HG02981 (cell line): ENCODE results near the gene KHDRBS2.

Source experiments
- ATAC-seq: cut with Tn5 transposase; IDR thresholded peaks from one replicate; pipeline ENCODE4 v1.9.1; 2021; ENCODE audit warnings: mild to moderate bottlenecking, moderate library complexity; ENCODE audit not compliant: unreplicated experiment

KHDRBS2 gene

DNA sequence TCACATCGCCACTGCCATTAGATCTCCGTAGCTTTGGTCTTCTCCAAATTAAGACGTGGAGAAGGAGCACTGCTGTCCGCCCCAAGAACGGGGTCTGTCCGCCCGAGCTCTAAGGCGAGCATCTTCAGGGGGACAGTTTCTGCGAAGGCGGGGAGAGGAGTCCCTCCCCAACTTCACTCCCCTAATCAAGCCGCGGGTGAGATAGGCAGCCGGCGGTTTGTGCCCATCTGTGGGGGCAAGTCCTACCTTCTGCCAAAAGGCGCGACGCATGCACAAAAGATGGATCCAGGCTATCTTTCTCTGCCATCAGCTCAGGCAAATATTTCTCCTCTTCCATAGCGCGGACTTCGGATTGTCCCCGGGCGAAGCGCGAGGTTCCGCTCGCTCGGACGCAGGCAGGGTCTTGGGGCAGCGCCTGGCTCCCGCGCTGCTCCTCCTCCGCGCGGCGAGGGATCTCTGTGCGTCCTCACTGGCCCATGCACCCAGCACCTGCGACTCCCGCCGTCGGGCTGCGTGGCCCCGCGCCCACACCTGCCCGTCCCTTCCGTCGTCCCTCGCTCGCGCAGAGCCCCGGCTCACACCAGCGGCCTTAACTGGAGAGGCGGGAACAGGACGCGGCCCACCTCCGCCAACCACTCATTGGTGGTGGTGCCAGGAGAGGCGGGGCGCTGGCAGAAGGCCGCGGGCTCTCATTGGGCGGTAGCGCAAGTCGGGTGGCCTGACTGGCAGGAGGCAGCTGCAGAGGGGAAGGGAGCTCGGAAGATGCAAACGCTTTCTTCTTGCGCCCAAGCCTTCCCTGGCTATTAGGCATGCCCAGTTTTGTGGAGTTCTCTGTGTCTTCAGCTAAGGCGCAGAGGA lies at the start of gene KHDRBS2:
TSS of gene KHDRBS2 (minus strand) at position 614 of the 858 bp plus-strand sequence.
- peak; percentile 100 for ATAC-seq

DNA sequence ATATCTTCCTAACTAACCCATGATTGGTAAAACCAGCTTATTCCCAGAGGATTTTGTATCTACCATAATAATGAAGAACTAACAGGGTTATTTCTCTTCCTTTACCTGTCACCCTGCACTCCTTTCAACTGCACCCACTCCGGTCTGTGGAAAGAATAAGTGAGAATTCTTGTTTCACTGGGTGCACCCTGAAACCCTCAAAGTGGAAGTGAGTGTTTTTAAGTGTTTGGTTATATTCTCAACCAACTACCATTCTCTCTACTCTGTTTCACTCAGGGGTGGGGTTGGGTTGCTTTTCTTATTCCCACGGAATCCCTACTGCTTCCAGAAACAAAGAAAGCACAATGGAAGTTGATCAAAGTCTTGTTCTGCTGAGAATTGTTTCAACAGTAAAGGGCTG lies 42.6 kb upstream of the KHDRBS2 start:
- no peak for ATAC-seq

DNA sequence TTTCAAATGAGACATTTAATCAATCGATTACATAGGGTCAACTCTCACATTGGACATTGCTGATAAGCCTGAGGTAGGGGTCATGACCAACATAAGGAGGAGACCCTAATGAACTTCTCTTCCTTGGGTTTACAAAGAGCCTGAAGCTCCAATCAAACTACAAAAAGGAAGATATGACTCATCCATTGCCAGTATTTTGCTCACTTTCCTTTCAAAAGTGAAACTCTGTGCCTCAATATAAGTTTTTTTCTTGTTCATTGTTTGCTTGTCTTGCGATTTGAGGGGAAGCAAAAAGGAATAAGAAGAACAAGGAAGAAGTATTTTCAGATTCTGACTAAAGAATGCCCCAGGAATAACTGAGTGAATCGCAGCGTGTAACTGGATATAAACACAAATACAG lies 38.8 kb upstream of the KHDRBS2 start:
- ATAC-seq: no peak

DNA sequence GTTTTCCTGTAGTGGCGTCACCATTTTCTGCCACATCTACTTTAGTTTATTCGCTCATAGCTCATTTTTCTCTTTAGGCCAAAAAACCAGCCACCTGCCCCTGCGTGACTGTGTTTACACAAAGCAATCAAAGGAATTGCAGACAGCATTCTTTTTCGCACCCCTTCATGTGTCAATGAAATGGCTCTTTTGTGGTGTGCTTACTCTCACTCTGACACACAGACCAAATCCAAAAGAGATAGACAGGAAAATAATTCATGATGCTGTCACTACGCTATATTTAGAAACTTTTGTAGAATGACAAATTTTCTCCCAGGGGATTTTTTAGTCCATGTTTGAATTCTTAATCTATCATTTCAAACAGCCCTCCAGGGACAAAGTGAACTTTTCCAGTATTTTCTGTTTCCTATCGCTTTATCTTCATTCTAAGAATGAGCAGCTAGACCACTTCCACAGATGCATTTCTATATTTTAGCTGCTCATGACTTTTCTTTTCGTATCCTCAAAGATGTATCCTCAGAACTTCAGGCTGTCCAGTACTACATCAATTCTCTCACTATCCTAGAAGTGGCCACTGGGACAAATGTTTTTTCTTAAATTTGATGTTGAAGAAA lies 37.9 kb upstream of the KHDRBS2 start:
- no peak for ATAC-seq

DNA sequence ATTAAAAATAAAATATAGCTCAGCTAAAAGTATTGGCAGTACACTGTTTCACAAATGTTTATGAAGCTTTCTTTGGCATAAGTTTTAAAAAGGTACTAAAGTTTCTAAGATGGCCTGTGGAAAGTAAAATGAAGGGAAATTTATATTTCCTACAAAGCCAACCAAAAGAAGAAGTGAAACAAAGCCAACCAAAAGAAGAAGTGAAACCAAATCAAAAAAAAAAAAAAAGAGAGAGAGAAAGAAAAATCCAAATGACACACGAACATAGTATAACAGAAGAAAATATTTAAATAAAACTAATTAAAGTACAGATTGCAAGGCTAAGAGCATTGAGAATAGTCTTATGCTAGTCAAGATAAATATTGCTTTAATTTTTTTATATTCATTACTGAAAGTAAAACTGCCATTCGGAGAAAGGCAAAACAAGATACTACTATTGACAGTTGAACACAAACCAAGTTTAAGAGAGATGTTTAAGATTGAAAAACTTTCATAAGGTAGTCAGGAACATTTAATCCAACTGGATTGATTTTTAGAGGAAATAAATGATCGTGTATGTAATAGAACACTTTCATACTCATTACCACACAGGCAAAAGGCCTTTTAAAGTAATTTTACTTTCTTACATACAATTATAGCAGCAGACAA lies 12.8 kb upstream of the KHDRBS2 start:
- peak; percentile 85 for ATAC-seq

DNA sequence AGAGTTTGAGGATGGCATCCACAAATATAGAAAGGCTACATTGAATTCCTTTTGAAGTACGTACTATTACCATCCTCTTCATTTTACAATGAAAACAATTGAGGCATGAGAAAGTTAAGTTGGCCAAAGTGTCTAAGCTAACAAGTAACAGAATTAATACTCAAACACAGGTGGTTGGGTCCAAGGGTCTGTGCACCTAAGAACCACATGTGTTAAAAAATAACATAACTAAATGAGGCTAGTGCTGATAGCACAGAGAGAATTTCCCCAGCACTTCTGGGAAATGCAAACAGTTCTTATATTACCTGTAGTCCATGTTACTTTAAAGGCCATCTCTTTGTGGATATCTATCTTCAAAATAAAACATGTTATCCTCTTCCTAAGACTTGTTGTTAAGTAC lies 10.5 kb upstream of the KHDRBS2 start:
- no peak for ATAC-seq

DNA sequence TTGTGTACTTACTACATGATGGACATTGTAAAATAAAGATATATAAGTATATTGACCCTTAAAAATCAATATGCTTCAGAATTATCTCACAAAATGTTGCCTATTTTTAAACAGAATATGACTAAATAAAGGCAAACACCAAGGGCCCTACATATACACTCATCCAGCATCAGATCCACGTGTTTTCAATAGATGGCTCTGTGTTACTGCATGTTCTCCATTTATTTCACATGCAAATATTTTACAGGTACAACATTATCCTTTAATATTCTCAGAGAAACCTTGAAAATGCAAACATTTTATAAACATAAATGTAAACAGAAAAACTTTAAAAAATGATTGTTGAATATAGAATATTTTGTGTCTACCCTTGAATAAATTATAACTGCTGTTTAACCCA lies 2.9 kb upstream of the KHDRBS2 start:
- no peak for ATAC-seq

DNA sequence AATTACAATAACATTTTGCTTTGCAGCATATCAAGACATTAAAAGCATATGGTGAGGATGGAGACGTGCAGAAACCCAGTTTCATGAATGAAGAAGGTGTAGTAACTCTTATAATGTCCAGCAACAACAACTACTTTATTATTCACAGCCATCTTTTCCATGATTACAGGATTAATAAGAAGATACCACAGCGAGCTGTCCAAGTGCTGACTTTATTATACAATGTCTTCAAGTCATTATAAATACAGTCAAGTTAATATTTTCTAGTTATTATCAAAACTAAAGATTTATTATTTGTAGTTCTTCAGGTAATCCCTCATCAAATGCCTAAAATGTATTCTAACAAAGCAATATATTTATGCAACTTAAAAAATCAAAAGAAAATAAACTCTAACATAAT lies 2.5 kb upstream of the KHDRBS2 start:
- no peak for ATAC-seq

DNA sequence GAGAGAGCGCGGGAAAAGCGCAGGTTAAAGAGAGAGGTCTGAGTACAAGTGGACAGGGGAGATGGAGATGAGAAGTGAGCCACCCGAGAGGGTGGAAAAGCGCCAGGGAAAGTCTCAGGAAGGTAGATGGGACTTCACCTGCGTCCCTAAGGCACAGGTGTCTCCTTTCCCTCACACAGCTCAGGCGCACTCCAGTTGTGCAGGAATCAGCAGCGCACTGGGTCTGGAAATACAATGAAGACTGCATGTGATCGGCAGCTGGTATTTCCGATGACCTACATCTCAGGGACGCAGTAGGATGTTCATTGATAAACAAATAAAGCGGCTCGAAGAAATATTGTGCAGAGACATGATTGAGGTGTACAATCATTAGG lies 432 bp upstream of the KHDRBS2 start:
- ATAC-seq: peak; percentile 4

DNA sequence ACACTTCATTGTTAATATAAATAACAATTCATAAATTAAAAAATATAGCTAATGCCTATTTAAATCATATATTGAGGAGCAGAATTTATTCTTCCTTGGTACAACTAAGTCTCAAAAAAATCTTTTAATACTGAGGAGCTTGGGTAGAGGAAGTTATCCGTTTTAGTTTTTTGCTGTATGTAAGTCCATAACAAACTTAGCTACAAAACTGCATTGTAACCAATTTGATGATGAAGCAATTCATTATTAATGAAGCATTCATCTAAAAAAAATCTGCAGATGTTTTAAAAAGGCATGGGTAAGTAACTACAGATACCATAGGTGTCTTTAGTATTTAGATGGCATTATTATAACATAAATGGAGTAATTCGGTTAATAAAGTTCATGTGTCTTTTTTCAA lies 1.3 kb downstream of the KHDRBS2 start:
- no peak for ATAC-seq

DNA sequence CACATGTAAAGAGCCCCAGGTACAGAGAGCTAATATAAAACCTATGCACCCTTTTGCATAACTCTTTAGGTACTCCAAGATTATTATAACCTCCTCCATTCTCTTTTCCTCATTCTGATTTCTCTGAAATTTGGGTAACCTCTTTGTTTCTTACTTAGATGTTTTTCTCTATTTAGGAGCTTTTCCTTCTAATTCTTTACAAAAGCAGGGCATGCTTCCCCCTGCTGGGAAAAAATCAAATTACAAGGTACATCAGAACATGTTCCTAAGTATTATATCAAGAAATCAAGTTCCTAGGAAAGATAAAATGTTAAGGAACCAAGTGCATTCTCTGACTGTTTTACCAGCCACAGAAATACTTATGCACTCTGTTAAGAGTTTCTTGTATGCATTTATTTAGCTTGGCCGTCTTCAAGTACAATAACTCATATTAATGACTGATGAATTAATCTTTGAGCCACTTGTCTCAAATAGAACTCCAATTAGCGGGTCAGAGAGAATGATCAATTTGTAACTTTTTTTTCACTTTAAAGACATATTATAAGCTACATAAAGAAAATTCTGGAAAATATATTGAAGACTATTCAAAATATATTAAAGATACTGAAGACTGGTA lies 2.1 kb downstream of the KHDRBS2 start:
- ATAC-seq: no peak

DNA sequence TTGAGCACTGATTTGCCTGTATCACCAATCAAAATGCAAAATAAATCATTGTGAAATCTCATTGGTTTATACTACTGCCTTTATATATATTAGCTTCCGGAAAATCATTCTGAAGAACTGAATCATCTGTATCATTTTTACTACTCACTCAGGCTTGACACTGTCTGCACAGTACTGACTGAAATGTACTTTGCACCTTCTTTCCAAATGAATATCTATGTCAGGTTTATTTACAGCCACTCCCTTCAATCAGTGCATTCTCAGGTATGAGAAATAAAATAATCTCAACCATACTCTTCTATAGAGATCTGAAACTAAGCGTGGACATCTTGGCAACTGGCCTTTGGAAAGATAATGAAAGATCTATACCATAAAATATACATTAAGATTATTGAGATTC lies 2.7 kb downstream of the KHDRBS2 start:
- no peak for ATAC-seq

DNA sequence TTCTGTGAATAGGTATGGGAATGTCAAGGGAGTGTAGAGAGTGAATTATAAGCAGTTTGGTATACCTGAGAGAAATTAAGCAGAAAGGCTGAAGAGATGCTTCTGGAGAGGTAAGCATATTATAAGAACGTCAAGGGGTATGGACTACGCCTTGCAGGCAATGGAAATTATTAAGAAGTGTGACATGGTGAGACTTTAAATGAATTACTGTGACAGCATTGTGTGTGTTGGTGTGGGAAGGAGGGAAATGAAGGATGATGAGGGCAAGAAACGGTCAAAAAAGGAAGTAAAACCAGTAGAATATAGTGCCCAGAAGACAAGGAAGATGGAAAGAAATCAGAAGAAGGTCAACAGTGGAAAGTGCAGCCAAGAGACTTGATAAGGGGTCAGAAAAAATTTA lies 5.9 kb downstream of the KHDRBS2 start:
- ATAC-seq: no peak

DNA sequence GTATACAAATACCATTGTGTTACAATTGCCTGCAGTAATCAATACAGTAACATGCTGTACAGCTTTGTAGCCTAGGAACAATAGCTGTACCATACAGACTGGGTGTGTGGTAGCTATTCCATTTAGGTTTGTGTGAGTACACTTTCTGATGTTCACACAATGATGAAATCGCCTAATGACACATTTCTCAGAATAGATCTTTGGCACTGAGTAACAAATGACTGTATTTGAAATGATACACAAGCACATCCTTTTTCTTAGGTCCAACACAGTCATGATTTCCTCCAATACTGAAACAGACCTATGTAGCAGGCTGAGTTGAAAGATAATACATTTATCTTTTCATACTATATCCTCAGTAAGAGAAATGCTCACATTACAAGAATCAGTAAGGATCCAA lies 13.9 kb downstream of the KHDRBS2 start:
- ATAC-seq: no peak

DNA sequence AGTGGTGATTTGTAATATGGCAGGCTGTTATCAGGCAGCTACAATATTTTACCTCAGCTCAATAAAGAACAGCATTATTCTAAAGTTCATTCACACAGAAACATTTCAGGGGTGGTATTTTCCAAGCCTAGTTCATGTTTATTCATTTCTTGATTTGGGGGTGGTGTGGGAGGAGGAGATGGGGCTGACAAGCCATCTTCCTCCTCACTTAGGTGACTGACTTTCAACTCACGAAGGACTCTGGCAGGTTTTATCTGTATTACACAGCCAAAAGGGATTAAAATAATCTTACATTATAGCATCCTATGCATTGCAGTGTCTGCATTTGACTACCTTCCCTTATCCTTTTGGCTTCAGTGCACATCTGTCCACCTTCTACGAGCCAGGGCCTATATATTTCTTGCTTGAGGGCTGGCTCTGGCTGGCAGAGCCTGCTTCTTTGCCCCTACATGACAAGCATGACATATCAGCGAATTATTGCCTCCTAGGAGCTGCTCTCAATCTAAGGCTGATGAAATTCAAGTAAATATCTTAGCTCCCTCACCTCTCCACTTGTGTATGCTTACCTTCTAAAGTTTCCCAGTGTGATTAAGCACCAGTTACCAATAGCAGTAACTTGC lies 20.0 kb downstream of the KHDRBS2 start:
- ATAC-seq: no peak

DNA sequence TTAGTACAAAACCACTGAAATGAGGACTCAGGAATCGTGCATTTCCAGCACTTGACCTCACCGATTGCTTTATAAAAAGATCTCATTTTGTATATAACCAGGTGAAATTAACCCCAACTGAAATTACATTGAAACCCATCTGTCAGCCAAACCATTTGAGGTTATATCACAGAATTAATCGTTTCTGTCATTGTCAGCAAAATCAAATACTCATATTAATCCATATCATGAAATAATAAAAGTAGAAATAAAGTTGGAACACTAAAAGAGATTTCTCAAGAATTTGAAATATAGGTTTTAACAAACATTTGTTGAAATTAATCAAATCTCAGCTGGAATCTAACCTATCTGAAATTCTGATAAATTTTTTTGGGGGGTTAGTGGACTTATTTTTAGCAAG lies 23.7 kb downstream of the KHDRBS2 start:
- no peak for ATAC-seq

DNA sequence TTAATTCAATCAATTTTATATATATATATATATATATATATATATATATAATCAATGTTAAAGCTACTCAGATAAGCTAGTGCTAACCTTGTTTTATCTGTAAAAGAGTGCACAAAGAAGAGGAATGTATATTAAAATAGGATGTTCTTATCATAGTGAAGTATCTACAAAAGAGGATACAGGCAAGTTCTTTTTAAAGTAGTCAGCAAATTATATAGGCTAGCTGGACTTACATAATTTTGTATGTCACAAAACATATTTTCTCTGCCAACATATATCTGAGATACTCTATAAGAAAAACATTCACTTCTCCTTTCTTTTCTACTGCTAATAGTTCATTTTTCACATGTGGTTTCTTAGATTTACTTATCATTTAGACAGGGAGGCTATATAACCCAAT lies 39.9 kb downstream of the KHDRBS2 start:
- no peak for ATAC-seq

DNA sequence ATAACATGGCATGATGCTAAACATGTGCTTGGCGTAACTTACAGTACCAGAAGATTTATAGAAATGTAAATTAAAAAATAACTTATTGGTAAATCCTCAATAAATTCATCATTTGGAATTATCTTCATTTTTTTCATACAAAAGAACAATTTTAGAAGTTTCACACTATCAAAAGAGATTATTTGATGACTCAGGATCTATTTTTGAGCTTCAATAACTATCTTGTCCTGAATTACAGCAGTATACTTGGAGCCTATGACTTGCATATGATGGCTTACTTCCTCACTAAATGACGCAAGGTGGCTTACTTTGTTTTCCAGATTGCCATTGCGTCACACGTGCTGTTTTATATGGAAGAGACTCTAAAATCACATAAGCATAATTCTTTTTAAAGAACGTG lies 49.2 kb downstream of the KHDRBS2 start:
- ATAC-seq: no peak

DNA sequence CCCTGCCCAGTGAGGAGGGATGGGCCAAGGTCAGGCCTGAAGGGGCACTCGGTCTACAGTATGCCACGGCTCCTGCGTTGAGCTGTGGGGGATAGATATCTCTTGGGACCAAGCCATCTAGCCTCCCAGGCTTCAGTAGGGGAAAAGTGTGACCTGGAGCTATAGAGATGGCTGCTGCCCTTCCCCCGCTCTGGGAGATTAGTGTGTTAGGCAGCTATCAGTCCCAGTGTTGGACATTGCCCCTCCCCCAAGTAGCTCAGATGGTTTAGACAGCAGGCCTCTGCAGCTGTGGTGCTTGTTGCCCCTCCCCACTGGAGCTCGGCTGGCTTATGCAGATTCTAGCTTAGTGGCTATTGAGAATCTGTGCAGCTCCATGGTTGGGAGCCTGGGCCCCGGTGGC lies 56.8 kb downstream of the KHDRBS2 start:
- ATAC-seq: no peak

DNA sequence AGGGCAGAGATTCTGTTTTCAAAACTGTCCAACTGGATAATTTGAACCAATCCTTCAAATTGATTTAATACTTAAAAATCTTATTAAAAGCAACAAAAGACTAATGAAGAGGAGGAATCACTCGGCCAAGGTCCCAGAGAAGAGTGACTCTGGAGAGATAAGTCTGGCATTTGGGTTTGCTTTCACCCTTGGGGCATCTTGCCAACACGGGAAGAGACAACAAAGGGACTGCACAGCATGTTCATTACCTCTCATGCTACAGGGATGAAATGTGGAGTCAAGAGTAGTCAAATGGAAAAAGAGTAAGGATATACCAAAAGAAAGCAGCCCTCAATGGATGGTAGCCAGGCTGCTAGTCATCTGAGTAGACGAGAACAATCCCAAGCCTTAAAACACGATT lies 68.2 kb downstream of the KHDRBS2 start:
- ATAC-seq: no peak

DNA sequence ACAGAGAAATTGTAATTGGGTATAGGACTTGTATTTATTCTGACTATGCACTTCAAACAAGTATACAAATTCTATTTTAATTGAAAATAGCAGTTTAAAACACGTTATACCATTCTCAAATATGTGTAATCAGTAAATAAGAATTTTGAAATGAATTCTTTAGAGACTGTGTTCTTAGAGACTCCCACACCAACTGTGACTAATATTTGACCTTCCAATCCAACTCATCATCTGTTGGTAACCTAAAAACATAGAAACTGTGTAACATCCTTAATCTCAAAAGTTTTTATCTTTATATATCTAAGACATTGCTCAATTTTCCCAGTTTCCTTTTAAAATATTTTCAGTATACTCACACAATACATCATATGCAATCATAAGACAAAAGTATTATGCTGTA lies 83.9 kb downstream of the KHDRBS2 start:
- no peak for ATAC-seq
